SK-N-MC (cell line): ENCODE measurements around the gene SPATA31A3.
"Not testable (repeated sequence)": the region's sequence is repeated elsewhere in the genome, so short reads cannot be mapped to it uniquely, and the experiment has no call there.

Experiments
- EZH2 ChIP-seq: fragments of 200-600 bp; sonication (generic); IDR thresholded peaks from one replicate; pipeline ENCODE4 v1.6.1; 2017; ENCODE audit warnings: antibody characterized with exemption
- FOXP2 ChIP-seq: optimal IDR thresholded peaks from 2 replicates; pipeline ENCODE3; 2011; ENCODE audit warnings: mild to moderate bottlenecking, moderate library complexity; ENCODE audit not compliant: insufficient read depth; ENCODE audit errors: extremely low read length, control extremely low read depth
- POLR2AphosphoS5 ChIP-seq: IDR thresholded peaks from 2 replicates; pipeline ENCODE4 v1.6.1; 2012; ENCODE audit warnings: mild to moderate bottlenecking, low read depth, low read length, borderline replicate concordance

DNA sequence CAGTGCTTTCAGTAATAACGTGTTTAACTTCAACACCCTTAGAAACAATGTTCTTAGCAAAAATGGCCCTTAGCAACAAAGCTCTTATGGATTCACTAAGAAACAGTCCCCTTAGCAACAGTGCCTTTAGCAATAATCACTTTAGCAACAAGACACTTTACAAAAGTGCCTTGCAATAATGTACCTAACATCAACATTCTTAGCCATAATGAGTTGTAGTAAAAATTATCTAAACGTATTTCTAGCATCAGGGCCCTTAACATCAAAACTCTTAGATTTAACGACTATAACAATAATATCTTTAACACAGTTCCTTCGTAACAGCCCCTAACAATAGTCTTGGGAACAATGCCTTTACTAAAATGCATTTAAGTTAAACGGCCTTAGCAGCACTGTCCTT, 54.0 kb downstream of the SPATA31A3 start:
- not testable (repeated sequence) for TF ChIP-seq POLR2AphosphoS5, EZH2, FOXP2
